Neural cell (in vitro differentiated cells): ENCODE data around the gene PRKCA. TPM values are rescaled to one million over a fixed set of nuclear protein-coding genes. Genes with fewer than 3 reads are reported as not detected.

Source experiments
- H2AFZ ChIP-seq: fragments of 200-600, 300-800 bp; sonication (generic), shearing (Covaris generic); 2 replicates; pipeline ENCODE4 v1.6.0; 2014; ENCODE audit warnings: low read depth, mild to moderate bottlenecking, antibody characterized with exemption, low read length, moderate library complexity
- H3F3A ChIP-seq: fragments of 200-600 bp; shearing (Covaris generic); 2 replicates; pipeline ENCODE4 v1.6.1; 2016; ENCODE audit warnings: mild to moderate bottlenecking, moderate library complexity, mixed read lengths, antibody characterized with exemption, low read length; ENCODE audit not compliant: insufficient read depth, poor library complexity, severe bottlenecking
- H3K27ac ChIP-seq: fragments of 200-600, 300-800 bp; sonication (generic), shearing (Covaris generic); 2 replicates; pipeline ENCODE4 v1.5.1; 2014; ENCODE audit warnings: mild to moderate bottlenecking, low read length, moderate library complexity
- H3K27me3 ChIP-seq: fragments of 300-800, 200-600 bp; sonication (generic), shearing (Covaris generic); 2 replicates; pipeline ENCODE4 v1.6.0; 2014; ENCODE audit warnings: mild to moderate bottlenecking, low read depth, low read length, moderate library complexity; ENCODE audit not compliant: insufficient read depth
- H3K36me3 ChIP-seq: fragments of 300-800, 200-600 bp; sonication (generic), shearing (Covaris generic); 2 replicates; pipeline ENCODE4 v1.5.1; 2014; ENCODE audit warnings: mild to moderate bottlenecking, antibody characterized with exemption, low read length, moderate library complexity; ENCODE audit not compliant: insufficient read depth
- H3K4me2 ChIP-seq: fragments of 300-800, 200-600 bp; sonication (generic), shearing (Covaris generic); 2 replicates; pipeline ENCODE4 v1.6.0; 2014; ENCODE audit warnings: mild to moderate bottlenecking, low read length
- H3K4me3 ChIP-seq: fragments of 300-800, 200-600 bp; sonication (generic), shearing (Covaris generic); 2 replicates; pipeline ENCODE4 v1.5.1; 2014; ENCODE audit warnings: mild to moderate bottlenecking, low read length, moderate library complexity
- H3K79me2 ChIP-seq: fragments of 200-600 bp; shearing (Covaris generic); replicated peaks from 2 replicates; pipeline ENCODE4 v1.6.0; 2014; ENCODE audit warnings: mild to moderate bottlenecking, low read length, moderate library complexity; ENCODE audit not compliant: insufficient read depth
- H3K9ac ChIP-seq: fragments of 300-800, 200-600 bp; sonication (generic), shearing (Covaris generic); 2 replicates; pipeline ENCODE4 v1.6.1; 2016; ENCODE audit warnings: mild to moderate bottlenecking, low read length, mixed read lengths
- H3K9me2 ChIP-seq: fragments of 200-600 bp; shearing (Covaris generic); 2 replicates; pipeline ENCODE4 v1.6.1; 2016; ENCODE audit warnings: mild to moderate bottlenecking, low read length, mixed read lengths; ENCODE audit not compliant: insufficient read depth
- H3K9me3 ChIP-seq: fragments of 200-600, 300-800 bp; sonication (generic), shearing (Covaris generic); 2 replicates; pipeline ENCODE4 v1.6.1; 2016; ENCODE audit warnings: mild to moderate bottlenecking, mixed run types, low read length, moderate library complexity, mixed read lengths
- H4K20me1 ChIP-seq: fragments of 200-600 bp; shearing (Covaris generic); 2 replicates; pipeline ENCODE4 v1.6.1; 2016; ENCODE audit warnings: mild to moderate bottlenecking, mixed run types; ENCODE audit not compliant: insufficient read depth
- CTCF ChIP-seq: fragments of 450-650 bp; IDR thresholded peaks from 2 replicates; pipeline ENCODE4 v1.5.1; 2014; ENCODE audit warnings: antibody characterized with exemption, mild to moderate bottlenecking, moderate library complexity; ENCODE audit not compliant: poor library complexity, severe bottlenecking
- EP300 ChIP-seq: fragments of 450-650 bp; conservative IDR thresholded peaks from 2 replicates; pipeline ENCODE4 v1.6.1; 2014; ENCODE audit warnings: antibody characterized with exemption, mild to moderate bottlenecking, moderate library complexity; ENCODE audit not compliant: poor library complexity, severe bottlenecking
- EZH2 ChIP-seq: fragments of 200-600, 300-800 bp; shearing (Covaris generic), sonication (generic); IDR thresholded peaks from 2 replicates; pipeline ENCODE4 v1.6.1; 2014; ENCODE audit warnings: antibody characterized with exemption, low read length, borderline replicate concordance, mild to moderate bottlenecking; ENCODE audit not compliant: insufficient read depth, poor library complexity, severe bottlenecking
- MXI1 ChIP-seq: fragments of 450-650 bp; conservative IDR thresholded peaks from 2 replicates; pipeline ENCODE4 v1.6.1; 2014; ENCODE audit warnings: antibody characterized with exemption, mild to moderate bottlenecking; ENCODE audit not compliant: poor library complexity, severe bottlenecking
- POLR2AphosphoS5 ChIP-seq: IDR thresholded peaks from 2 replicates; pipeline ENCODE4 v1.6.1; 2012
- RAD21 ChIP-seq: fragments of 450-650 bp; conservative IDR thresholded peaks from 2 replicates; pipeline ENCODE4 v1.6.1; 2014; ENCODE audit warnings: antibody characterized with exemption, mild to moderate bottlenecking, moderate library complexity
- SMC3 ChIP-seq: fragments of 450-650 bp; conservative IDR thresholded peaks from 2 replicates; pipeline ENCODE4 v1.6.1; 2014; ENCODE audit warnings: antibody characterized with exemption, mild to moderate bottlenecking, moderate library complexity; ENCODE audit not compliant: poor library complexity
- TAF1 ChIP-seq: IDR thresholded peaks from 2 replicates; pipeline ENCODE4 v1.6.1; 2012; ENCODE audit warnings: low read depth
- polyA plus RNA-seq: library from polyadenylated mRNA; depleted of rRNA; stranded (reverse); fragments of >200 nt; gene quantifications from 2 replicates; pipeline ENCODE4 v1.2.3, GENCODE V29; 2014
- TF ChIP-seq, protein P1 (sequence below): IDR thresholded peaks from 2 replicates; pipeline ENCODE4 v1.6.1; 2012; ENCODE audit warnings: borderline replicate concordance

The PRKCA gene
- polyA plus RNA-seq, 1 donor from 2014 or later, result 5.9 TPM

GRCh38 chr17:66450008-66450851 lies 147.8 kb downstream of the PRKCA start:
- no peaks in the 10 kb centered on the region for H3K9me2 ChIP-seq
- TF ChIP-seq CTCF, result no peak
- no peak for TF ChIP-seq POLR2AphosphoS5
- no peak for TF ChIP-seq RAD21
- no peak for TF ChIP-seq SMC3
- TF ChIP-seq EZH2, result no peak
- no peak for TF ChIP-seq MXI1
- TF ChIP-seq EP300, result no peak
- TF ChIP-seq, protein P1, sequence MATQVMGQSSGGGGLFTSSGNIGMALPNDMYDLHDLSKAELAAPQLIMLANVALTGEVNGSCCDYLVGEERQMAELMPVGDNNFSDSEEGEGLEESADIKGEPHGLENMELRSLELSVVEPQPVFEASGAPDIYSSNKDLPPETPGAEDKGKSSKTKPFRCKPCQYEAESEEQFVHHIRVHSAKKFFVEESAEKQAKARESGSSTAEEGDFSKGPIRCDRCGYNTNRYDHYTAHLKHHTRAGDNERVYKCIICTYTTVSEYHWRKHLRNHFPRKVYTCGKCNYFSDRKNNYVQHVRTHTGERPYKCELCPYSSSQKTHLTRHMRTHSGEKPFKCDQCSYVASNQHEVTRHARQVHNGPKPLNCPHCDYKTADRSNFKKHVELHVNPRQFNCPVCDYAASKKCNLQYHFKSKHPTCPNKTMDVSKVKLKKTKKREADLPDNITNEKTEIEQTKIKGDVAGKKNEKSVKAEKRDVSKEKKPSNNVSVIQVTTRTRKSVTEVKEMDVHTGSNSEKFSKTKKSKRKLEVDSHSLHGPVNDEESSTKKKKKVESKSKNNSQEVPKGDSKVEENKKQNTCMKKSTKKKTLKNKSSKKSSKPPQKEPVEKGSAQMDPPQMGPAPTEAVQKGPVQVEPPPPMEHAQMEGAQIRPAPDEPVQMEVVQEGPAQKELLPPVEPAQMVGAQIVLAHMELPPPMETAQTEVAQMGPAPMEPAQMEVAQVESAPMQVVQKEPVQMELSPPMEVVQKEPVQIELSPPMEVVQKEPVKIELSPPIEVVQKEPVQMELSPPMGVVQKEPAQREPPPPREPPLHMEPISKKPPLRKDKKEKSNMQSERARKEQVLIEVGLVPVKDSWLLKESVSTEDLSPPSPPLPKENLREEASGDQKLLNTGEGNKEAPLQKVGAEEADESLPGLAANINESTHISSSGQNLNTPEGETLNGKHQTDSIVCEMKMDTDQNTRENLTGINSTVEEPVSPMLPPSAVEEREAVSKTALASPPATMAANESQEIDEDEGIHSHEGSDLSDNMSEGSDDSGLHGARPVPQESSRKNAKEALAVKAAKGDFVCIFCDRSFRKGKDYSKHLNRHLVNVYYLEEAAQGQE, result no peak
- TF ChIP-seq TAF1, result no peak
- no peak overlapping the region for H3K4me3 ChIP-seq
- H3K4me2 ChIP-seq, result no peak overlapping the region
- H3K9ac ChIP-seq, result no peak overlapping the region
- H4K20me1 ChIP-seq, result no peaks in the 10 kb centered on the region
- H3K36me3 ChIP-seq, result no peaks in the 10 kb centered on the region
- no peaks in the 10 kb centered on the region for H3K9me3 ChIP-seq
- no peaks in the 10 kb centered on the region for H3F3A ChIP-seq
- no peaks in the 10 kb centered on the region for H3K27me3 ChIP-seq
- H2AFZ ChIP-seq, result no peak overlapping the region
- no peaks in the 10 kb centered on the region for H3K79me2 ChIP-seq
- no peak overlapping the region for H3K27ac ChIP-seq

DNA sequence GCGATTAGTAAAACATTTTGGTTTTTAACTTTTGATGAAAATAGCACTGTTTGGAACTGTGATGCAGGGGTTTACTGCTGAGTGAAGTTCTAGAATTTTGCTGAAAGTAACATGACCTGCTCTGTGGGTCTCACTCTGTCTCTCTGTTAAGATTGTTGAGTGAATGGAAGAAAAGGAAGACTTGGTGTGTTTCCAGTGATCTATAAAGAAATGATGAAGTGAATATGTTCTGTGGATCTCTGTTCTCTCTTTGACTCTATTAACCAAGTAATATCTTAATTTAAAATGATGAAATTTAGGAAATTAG lies 148.4 kb downstream of the PRKCA start:
- H4K20me1 ChIP-seq, result no peaks in the 10 kb centered on the region
- no peak overlapping the region for H3K4me2 ChIP-seq
- no peak overlapping the region for H3K9ac ChIP-seq
- no peaks in the 10 kb centered on the region for H3K27me3 ChIP-seq
- no peak overlapping the region for H3K27ac ChIP-seq
- no peaks in the 10 kb centered on the region for H3K9me3 ChIP-seq
- no peaks in the 10 kb centered on the region for H3K36me3 ChIP-seq
- H3K4me3 ChIP-seq, result no peak overlapping the region
- H2AFZ ChIP-seq, result no peak overlapping the region
- no peaks in the 10 kb centered on the region for H3F3A ChIP-seq
- TF ChIP-seq EP300, result no peak
- TF ChIP-seq RAD21, result no peak
- TF ChIP-seq, protein P1, result no peak
- no peaks in the 10 kb centered on the region for H3K79me2 ChIP-seq
- H3K9me2 ChIP-seq, result no peaks in the 10 kb centered on the region
